SJCRH30 (cell line): Measurements from ENCODE around the gene LYAR. TPM values are rescaled to one million over a fixed set of nuclear protein-coding genes. Genes with fewer than 3 reads are reported as not detected.

ENCODE experiments used
- DNase-seq, 2 experiments: peaks; one replicate each; pipeline ENCODE4 v3.0.0-alpha.2; 2015 to 2020
- H3K27ac ChIP-seq: fragments of 250-450 bp; sonication (Bioruptor Pico); 2 replicates; pipeline ENCODE4 v1.5.1; 2020; ENCODE audit warnings: mild to moderate bottlenecking, moderate library complexity
- H3K27me3 ChIP-seq: fragments of 250-450 bp; sonication (Bioruptor Pico); 2 replicates; pipeline ENCODE4 v1.5.1; 2020; ENCODE audit warnings: mild to moderate bottlenecking, moderate library complexity
- H3K36me3 ChIP-seq: fragments of 250-450 bp; sonication (Bioruptor Pico); 2 replicates; pipeline ENCODE4 v1.5.1; 2020; ENCODE audit warnings: mild to moderate bottlenecking, moderate library complexity
- H3K4me1 ChIP-seq: fragments of 250-450 bp; sonication (Bioruptor Pico); 2 replicates; pipeline ENCODE4 v1.5.1; 2020; ENCODE audit warnings: mild to moderate bottlenecking, moderate library complexity
- H3K4me3 ChIP-seq: fragments of 250-450 bp; sonication (Bioruptor Pico); 2 replicates; pipeline ENCODE4 v1.5.1; 2020; ENCODE audit warnings: mild to moderate bottlenecking, moderate library complexity
- H3K9me3 ChIP-seq: fragments of 250-450 bp; sonication (Bioruptor Pico); replicated peaks from 2 replicates; pipeline ENCODE4 v1.5.1; 2020; ENCODE audit warnings: mild to moderate bottlenecking, moderate library complexity
- total RNA-seq: library from RNA; depleted of rRNA; stranded (reverse); fragments of >200 nt; shearing (Covaris generic); gene quantifications from 2 replicates; pipeline ENCODE4 v1.2.3, GENCODE V29; 2014; rRNA removed

Gene LYAR
- total RNA-seq, 1 experiment from 2014 or later: 60.2 TPM

GRCh38 chr4:4227510-4228355 lies 62.2 kb downstream of the LYAR start:
- Histone ChIP-seq H3K9me3 (no peaks in the 10 kb centered on the region), H3K36me3 (no peaks in the 10 kb centered on the region), H3K27ac (no peak overlapping the region), H3K4me3 (no peak overlapping the region), H3K4me1 (no peaks in the 10 kb centered on the region), H3K27me3 (no peaks in the 10 kb centered on the region)
- no peak for DNase-seq

GRCh38 chr4:4226606-4227438 lies 63.1 kb downstream of the LYAR start, which contains the start of gene OTOP1:
OTOP1 (minus strand) TSS chr4:4226929; CDS start chr4:4226864, 65 bp downstream.
- DNase-seq: no peak
- H3K4me1 ChIP-seq: no peaks in the 10 kb centered on the region
- no peaks in the 10 kb centered on the region for H3K9me3 ChIP-seq
- H3K27ac ChIP-seq: no peak within 1 kb of the TSS
- H3K36me3 ChIP-seq: no peaks in the 10 kb centered on the region
- H3K4me3 ChIP-seq: no peak within 1 kb of the TSS
- no peaks in the 10 kb centered on the region for H3K27me3 ChIP-seq

GRCh38 chr4:4225915-4226605 lies 63.9 kb downstream of the LYAR start:
- Histone ChIP-seq H3K27ac (no peak overlapping the region), H3K9me3 (no peaks in the 10 kb centered on the region), H3K27me3 (no peaks in the 10 kb centered on the region), H3K4me1 (no peaks in the 10 kb centered on the region), H3K36me3 (no peaks in the 10 kb centered on the region), H3K4me3 (no peak overlapping the region)
- no peak for DNase-seq

Other genes with a start within 250 kb of the LYAR start
- not detected in 2 replicates for gene OTOP1, start 63.2 kb downstream of the LYAR start, total RNA-seq
- gene TMEM128, start 41.9 kb downstream of the LYAR start, total RNA-seq: 25.0 and 25.5 TPM in 2 replicates
- gene ZBTB49, start 97 bp upstream of the LYAR start, total RNA-seq: 5.8 and 5.9 TPM in 2 replicates
- not detected in 2 replicates for gene NSG1, start 96.9 kb upstream of the LYAR start, total RNA-seq